ENCODE results near the gene HEPACAM. TPM values are rescaled to one million over a fixed set of nuclear protein-coding genes. Genes with fewer than 3 reads are reported as not detected.

HEPACAM gene
- total RNA-seq, 1 donor from 2014 or later = 0.08 TPM

DNA sequence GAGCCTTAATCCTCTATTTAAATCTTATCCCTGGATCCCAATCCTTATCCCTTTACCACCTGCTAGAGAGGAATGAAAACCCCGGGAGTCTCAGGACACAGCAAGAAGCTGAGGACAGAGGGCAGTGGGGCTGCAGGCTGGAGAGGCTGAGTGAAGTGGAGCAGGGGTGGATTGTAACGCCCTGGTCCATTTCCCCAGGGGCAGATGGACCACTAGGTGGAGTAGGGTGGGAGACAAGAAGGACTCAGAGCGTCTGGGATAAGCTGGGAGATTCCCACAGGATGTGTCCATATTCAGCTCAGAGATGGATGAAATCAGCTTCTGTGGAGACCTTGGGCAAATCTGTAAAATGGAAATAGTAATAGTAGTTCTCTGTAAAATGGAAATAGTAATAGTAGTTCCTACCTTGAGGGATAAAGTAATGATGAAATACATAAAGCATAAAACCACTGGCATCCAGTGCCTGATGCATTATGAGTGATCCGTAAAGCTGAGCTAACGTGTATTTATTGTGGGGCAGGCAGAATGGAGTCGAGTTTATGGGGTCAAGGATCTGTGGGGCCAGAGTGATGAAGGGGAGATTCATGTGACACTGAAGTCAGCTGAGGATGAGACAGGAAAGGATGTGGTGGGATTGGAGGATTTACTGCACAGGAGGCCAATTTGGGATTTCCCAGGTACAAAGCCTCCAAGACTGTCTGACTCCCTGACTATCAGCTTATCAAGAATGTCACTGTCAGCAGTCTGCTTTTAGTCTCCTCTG, 36.3 kb downstream of the HEPACAM start:
- Mint-ChIP-seq H3K36me3 (ENCODE audit: low read depth, unreplicated experiment) (peaks cover 9% of the 10 kb centered on the region), H3K4me1 (ENCODE audit: unreplicated experiment) (peaks cover 60% of the 10 kb centered on the region), H3K4me3 (ENCODE audit: unreplicated experiment) (no peak overlapping the region), H3K27ac (ENCODE audit: unreplicated experiment) (peak overlapping the region; percentile 98), H3K9me3 (ENCODE audit: unreplicated experiment) (peaks cover 6% of the 10 kb centered on the region), H3K27me3 (ENCODE audit: unreplicated experiment) (peaks cover 12% of the 10 kb centered on the region)
- no peak for DNase-seq (ENCODE audit: low spot score)
- TF ChIP-seq, protein P1, sequence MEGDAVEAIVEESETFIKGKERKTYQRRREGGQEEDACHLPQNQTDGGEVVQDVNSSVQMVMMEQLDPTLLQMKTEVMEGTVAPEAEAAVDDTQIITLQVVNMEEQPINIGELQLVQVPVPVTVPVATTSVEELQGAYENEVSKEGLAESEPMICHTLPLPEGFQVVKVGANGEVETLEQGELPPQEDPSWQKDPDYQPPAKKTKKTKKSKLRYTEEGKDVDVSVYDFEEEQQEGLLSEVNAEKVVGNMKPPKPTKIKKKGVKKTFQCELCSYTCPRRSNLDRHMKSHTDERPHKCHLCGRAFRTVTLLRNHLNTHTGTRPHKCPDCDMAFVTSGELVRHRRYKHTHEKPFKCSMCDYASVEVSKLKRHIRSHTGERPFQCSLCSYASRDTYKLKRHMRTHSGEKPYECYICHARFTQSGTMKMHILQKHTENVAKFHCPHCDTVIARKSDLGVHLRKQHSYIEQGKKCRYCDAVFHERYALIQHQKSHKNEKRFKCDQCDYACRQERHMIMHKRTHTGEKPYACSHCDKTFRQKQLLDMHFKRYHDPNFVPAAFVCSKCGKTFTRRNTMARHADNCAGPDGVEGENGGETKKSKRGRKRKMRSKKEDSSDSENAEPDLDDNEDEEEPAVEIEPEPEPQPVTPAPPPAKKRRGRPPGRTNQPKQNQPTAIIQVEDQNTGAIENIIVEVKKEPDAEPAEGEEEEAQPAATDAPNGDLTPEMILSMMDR (IDR thresholded peaks at IDR 0.05; ENCODE audit: unreplicated experiment) = no peak

DNA sequence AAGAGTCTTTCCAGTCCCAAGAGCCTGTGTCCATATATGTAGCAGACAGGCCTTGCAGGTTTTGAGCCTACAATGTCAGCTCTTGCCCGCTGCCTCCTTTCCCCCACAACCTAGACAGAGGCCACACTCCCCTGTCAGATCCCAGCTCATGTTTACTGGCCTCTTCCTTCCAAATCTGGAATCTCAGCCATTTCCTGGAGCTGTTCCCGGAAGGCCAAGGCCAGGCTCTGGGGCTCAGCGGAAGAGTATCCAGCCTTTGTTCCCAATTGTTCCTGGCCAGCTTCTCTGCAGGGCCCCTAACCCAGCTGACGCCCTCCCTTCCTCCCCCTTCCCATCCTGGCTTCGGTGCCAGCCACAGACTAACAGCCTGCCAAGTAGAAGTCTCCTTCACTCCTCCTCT, 37.1 kb downstream of the HEPACAM start:
- H3K27ac Mint-ChIP-seq (ENCODE audit: unreplicated experiment) = peak overlapping the region; percentile 98
- H3K4me1 Mint-ChIP-seq (ENCODE audit: unreplicated experiment) = peaks cover 60% of the 10 kb centered on the region
- DNase-seq (ENCODE audit: low spot score) = peak; percentile 67
- TF ChIP-seq, protein P1 (IDR thresholded peaks at IDR 0.05; ENCODE audit: unreplicated experiment) = no peak
- peaks cover 12% of the 10 kb centered on the region for H3K27me3 Mint-ChIP-seq (ENCODE audit: unreplicated experiment)
- peaks cover 11% of the 10 kb centered on the region for H3K36me3 Mint-ChIP-seq (ENCODE audit: low read depth, unreplicated experiment)
- H3K9me3 Mint-ChIP-seq (ENCODE audit: unreplicated experiment) = peaks cover 6% of the 10 kb centered on the region
- peak overlapping the region; percentile 35 for H3K4me3 Mint-ChIP-seq (ENCODE audit: unreplicated experiment)

DNA sequence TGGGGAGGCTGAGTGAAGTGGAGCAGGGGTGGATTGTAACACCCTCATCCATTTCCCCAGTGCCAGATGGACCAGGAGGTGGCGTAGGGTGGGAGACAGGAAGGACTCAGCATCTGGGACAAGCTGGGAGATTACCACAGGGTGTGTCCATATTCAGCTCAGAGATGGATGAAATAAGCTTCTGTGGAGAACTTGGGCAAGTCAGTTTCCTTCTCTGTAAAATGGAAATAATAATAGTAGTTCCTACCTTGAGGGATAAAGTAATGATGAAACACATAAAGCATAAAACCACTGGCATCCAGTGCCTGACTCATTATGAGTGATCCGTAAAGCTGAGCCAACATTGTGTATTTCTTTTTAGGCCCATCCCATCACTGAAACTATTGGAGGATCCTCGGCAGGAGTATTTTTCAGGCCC, 37.6 kb downstream of the HEPACAM start:
- TF ChIP-seq, protein P1 (IDR thresholded peaks at IDR 0.05; ENCODE audit: unreplicated experiment) = no peak
- DNase-seq (ENCODE audit: low spot score) = no peak
- H3K9me3 Mint-ChIP-seq (ENCODE audit: unreplicated experiment) = peaks cover 6% of the 10 kb centered on the region
- peaks cover 14% of the 10 kb centered on the region for H3K36me3 Mint-ChIP-seq (ENCODE audit: low read depth, unreplicated experiment)
- peaks cover 61% of the 10 kb centered on the region for H3K4me1 Mint-ChIP-seq (ENCODE audit: unreplicated experiment)
- H3K27ac Mint-ChIP-seq (ENCODE audit: unreplicated experiment) = peak overlapping the region; percentile 98
- H3K4me3 Mint-ChIP-seq (ENCODE audit: unreplicated experiment) = peak overlapping the region; percentile 93
- peaks cover 12% of the 10 kb centered on the region for H3K27me3 Mint-ChIP-seq (ENCODE audit: unreplicated experiment)

DNA sequence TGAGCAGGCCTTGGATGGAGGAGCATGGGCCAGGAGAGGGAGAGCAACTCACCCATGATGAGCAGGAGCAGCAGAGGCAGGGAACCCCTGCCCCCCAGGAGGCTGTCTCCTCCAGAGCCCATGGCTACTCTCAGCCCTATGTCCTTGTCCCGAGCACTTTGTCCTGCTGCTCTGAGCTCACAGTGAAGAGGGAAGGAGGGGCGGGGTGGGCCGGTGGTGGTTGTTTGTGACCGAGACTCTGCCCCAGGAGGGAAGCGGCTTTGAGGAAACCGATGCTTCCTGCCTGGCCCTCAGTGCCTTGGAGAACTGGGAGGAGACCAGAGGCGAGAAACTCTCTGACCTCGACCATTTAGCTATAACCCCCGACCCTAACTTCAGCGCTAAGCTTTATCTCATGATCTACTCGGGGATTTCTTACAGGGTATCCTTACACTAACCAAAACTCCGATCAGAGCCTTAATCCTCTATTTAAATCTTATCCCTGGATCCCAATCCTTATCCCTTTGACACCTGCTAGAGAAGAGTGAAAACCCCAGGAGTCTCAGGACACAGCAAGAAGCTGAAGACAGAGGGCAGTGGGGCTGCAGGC, 38.1 kb downstream of the HEPACAM start, which contains the start of gene ROBO4:
ROBO4 (minus strand) TSS at position 192 of the 589 bp plus-strand sequence; CDS start at position 122, 70 bp downstream.
- Mint-ChIP-seq H3K4me3 (ENCODE audit: unreplicated experiment) (peak within 1 kb of the TSS; percentile 93), H3K9me3 (ENCODE audit: unreplicated experiment) (peaks cover 6% of the 10 kb centered on the region), H3K36me3 (ENCODE audit: low read depth, unreplicated experiment) (peaks cover 19% of the 10 kb centered on the region), H3K27ac (ENCODE audit: unreplicated experiment) (peak within 1 kb of the TSS; percentile 98), H3K27me3 (ENCODE audit: unreplicated experiment) (peaks cover 12% of the 10 kb centered on the region), H3K4me1 (ENCODE audit: unreplicated experiment) (peaks cover 66% of the 10 kb centered on the region)
- DNase-seq (ENCODE audit: low spot score) = peak; percentile 61
- TF ChIP-seq, protein P1 (IDR thresholded peaks at IDR 0.05; ENCODE audit: unreplicated experiment) = no peak

Data from endothelial cell (in vitro differentiated cells).